Thyroid gland (tissue), 4 donors: ENCODE results near the gene BSN. TPM values are rescaled to one million over a fixed set of nuclear protein-coding genes. Genes with fewer than 3 reads are reported as not detected.

Experiments used
- DNase-seq, 2 donors: peaks; one replicate each; pipeline ENCODE4 v3.0.0-alpha.2; 2019
- H3K27ac ChIP-seq, 3 donors: fragments of 200-600 bp; sonication (generic); 1 replicate in 2 of 3; 2 replicates in 1 of 3; pipeline ENCODE4 v1.5.1; 2016 to 2019; ENCODE audit warnings: mild to moderate bottlenecking in 1 of 3, moderate library complexity in 1 of 3
- H3K27me3 ChIP-seq: fragments of 200-600 bp; sonication (generic); one replicate; pipeline ENCODE4 v1.5.1; 2019
- H3K36me3 ChIP-seq, 2 donors: fragments of 200-600 bp; sonication (generic); one replicate each; pipeline ENCODE4 v1.5.1; 2016 to 2019
- H3K4me1 ChIP-seq, 2 donors: fragments of 200-600 bp; sonication (generic); one replicate each; pipeline ENCODE4 v1.5.1; 2017 to 2019
- H3K4me3 ChIP-seq, 3 donors: fragments of 200-600 bp; sonication (generic); replicated peaks in 1 of 3; 1 replicate in 2 of 3; 2 replicates in 1 of 3; pipeline ENCODE4 v1.5.1; 2016; ENCODE audit warnings: mild to moderate bottlenecking in 1 of 3
- H3K9me3 ChIP-seq: fragments of 200-600 bp; sonication (generic); one replicate; pipeline ENCODE4 v1.5.1; 2017
- POLR2A ChIP-seq, 2 donors: fragments of 450-650 bp; IDR thresholded peaks; one replicate each; pipeline ENCODE4 v1.6.1; 2017; ENCODE audit warnings: antibody characterized with exemption in 2 of 2, mild to moderate bottlenecking in 2 of 2, moderate library complexity in 1 of 2
- WGBS, 2 donors: methylation state at CpG; one replicate each; pipeline ENCODE4 v1.1.5; 2017; 5-methylcytosine and 5-hydroxymethylcytosine counted together
- intact Hi-C: fragments of 100-400 bp; cut with DNase I; formaldehyde crosslinking; loops from one replicate; pipeline ENCODE4 v1.15.1; 2023
- total RNA-seq, 4 donors: library from RNA; depleted of rRNA; stranded (reverse); fragments of >200 nt; gene quantifications; one replicate each; pipeline ENCODE4 v1.2.3, GENCODE V29; 2016
- TF ChIP-seq, protein P1 (sequence below), 6 experiments: fragments of 200-600 bp in 3 of 6; fragments of 450-650 bp in 3 of 6; sonication (generic) in 3 of 6; IDR thresholded peaks; one replicate each; pipeline ENCODE4 v1.5.1; 2016 to 2019; ENCODE audit warnings: antibody characterized with exemption in 6 of 6, mild to moderate bottlenecking in 2 of 6, inconsistent platforms in 1 of 6, moderate library complexity in 1 of 6

BSN gene
- total RNA-seq, 4 donors from 2014 or later: 0.56 to 1.8 (median 0.99) TPM

DNA sequence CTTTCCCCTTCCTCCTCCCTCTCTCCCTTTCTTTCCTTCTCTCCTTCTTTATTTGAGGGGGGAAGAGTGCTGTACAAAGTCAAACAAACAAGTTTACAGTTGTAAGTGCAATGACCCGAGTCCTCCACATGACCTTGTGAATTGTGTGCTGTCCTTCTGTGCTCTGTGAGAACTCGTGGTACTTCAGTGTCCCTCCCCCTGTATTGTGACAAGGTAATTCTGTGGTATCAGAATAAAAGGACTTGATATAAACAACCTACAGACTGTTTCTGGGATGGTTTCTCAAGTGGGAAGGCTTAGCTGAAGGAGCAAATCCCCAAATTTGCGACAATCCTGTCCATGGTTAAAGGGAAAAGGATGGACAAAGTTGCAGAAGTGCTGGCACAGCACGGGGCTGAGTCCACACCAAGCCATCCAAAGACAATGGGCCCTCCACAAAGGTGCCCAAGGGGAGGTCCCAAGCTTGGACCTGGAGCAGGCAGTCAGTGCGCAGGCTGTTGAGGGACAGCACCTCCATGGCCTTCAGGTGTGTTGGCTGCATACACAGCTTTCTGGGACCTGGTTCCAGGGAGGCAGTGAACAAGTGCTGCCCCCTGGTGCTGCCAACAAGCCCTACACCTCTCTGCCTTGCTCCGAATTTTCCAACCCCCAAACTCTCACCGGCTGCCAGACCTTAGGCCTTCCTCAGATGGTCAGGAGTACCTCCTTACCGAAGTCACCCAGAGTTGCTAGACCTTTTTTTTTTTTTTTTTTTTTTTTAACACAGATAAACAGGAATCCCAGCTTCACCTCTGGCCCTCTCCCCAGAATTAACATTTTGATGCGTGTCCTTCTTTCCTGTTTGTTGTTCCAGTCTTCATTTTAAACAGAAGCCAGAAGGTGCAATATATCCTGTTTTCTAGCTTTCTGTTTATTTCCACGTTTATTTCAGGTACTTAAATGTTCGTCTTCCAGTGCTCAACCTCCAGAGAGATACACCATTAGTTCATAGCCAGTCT, 117.3 kb downstream of the BSN start:
- Histone ChIP-seq H3K36me3 (peaks cover 0 to 6% of the 10 kb centered on the region in 2 donors), H3K27me3 (no peaks in the 10 kb centered on the region), H3K4me3 (no peak overlapping the region), H3K9me3 (no peaks in the 10 kb centered on the region), H3K27ac (no peak overlapping the region), H3K4me1 (peaks cover 14 to 17% of the 10 kb centered on the region in 2 donors)
- 33 to 35% methylated on average over 11 of the region's 11 CpGs for WGBS, 2 donors
- peak; percentile 80 to 83 for DNase-seq
- intact Hi-C loops: loop anchor here (5.0 kb wide), 1 partner anchor 134 kb away; no protein-coding TSS in a partner anchor
- no peak for TF ChIP-seq POLR2A (IDR thresholded peaks at IDR 0.05)
- TF ChIP-seq, protein P1, sequence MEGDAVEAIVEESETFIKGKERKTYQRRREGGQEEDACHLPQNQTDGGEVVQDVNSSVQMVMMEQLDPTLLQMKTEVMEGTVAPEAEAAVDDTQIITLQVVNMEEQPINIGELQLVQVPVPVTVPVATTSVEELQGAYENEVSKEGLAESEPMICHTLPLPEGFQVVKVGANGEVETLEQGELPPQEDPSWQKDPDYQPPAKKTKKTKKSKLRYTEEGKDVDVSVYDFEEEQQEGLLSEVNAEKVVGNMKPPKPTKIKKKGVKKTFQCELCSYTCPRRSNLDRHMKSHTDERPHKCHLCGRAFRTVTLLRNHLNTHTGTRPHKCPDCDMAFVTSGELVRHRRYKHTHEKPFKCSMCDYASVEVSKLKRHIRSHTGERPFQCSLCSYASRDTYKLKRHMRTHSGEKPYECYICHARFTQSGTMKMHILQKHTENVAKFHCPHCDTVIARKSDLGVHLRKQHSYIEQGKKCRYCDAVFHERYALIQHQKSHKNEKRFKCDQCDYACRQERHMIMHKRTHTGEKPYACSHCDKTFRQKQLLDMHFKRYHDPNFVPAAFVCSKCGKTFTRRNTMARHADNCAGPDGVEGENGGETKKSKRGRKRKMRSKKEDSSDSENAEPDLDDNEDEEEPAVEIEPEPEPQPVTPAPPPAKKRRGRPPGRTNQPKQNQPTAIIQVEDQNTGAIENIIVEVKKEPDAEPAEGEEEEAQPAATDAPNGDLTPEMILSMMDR (IDR thresholded peaks at IDR 0.05): peak; percentile 31 to 94 (median 86)

DNA sequence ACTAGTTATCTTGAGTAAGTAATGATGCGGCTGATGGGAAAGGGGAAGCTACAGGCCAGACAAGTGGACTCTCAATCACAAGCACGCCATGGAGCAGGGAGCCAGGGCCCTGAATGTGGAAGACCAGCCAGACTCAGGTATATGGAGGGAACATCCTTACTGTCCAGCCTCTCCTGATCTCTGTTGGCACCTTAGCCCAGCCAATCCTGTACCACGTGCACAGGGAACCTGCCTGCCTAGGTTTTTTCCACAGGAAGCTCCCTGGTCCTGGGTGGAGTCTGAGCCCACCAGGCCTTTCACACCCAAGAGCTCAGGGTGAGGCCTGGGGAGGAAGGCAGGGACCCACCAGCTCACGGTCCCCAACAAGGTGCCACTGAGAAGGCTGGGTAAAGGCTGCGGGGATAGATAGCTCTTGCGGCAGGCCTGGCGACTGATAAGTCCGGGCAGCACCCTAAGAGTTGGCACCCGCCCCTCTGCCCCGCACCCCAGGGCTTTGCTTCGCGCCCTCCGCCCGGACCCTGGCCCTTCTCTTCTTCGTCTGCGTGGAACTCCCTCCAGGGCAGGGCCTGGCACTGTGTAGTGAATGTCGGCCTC, 118.9 kb downstream of the BSN start:
- Histone ChIP-seq H3K4me1 (peaks cover 14 to 17% of the 10 kb centered on the region in 2 donors), H3K27ac (peak overlapping the region; percentile 72 to 93 (median 92)), H3K4me3 (peak overlapping the region; percentile 22 to 93 (median 40)), H3K27me3 (no peaks in the 10 kb centered on the region), H3K9me3 (no peaks in the 10 kb centered on the region), H3K36me3 (peaks cover 0 to 21% of the 10 kb centered on the region in 2 donors)
- peak in 1 of 2 donors; percentile 10 for DNase-seq
- intact Hi-C loops: loop anchor here (5.0 kb wide), 1 partner anchor 136 kb away; no protein-coding TSS in a partner anchor
- TF ChIP-seq, protein P1 (IDR thresholded peaks at IDR 0.05): no peak
- TF ChIP-seq POLR2A (IDR thresholded peaks at IDR 0.05): no peak
- WGBS, 2 donors: 6 to 57% methylated on average over 3 to 7 of the region's 17 CpGs

DNA sequence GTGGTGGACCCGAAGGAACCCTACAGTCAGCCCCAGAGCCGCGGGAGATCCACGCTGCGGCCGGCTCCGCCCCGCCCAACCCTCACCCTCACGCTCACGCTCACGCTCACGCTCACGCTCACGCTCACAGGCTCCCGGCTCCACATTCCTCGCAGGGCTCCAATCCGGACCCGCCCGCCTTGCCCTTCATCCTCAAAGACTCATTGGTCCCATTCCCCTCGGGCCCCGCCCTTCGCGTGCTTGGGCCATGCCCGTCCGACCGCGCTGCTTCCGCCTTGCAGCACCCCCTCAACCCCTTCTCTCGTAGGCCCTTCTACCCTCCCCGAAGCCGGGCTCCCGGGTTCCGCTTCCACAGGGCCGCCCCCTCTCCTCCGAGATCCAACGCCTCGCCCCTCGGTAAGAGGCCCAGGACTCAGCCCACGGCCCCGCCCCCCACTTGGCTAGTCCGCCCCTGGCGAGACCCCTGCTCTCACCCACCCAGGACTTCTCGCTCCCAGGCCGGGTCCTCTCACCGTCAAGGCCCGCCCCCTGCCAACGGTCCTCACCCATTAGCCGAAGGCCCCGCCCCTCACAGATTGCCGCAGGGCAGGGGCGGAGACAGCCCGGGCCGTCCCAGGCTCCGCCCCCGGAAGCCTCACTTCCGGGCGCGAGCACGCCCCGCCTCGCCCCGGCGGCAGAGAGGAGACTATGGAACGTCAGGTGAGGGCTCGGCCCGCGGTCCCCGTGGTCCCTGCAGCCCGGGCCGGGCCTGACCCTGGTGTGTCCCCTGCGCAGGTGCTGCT, 119.6 kb downstream of the BSN start, which contains the start of gene APEH:
Gene APEH (plus strand): TSS at position 637 of the 782 bp plus-strand sequence. CDS start 51 bp downstream, at position 688.
- H3K4me3 ChIP-seq: peak within 1 kb of the TSS; percentile 85 to 93 (median 91)
- H3K9me3 ChIP-seq: no peaks in the 10 kb centered on the region
- intact Hi-C loops: loop anchor here (5.0 kb wide), 1 partner anchor 137 kb away; no protein-coding TSS in a partner anchor
- WGBS, 2 donors: 1% methylated on average over 52 to 57 of the region's 71 CpGs
- peaks cover 7 to 26% of the 10 kb centered on the region in 2 donors for H3K36me3 ChIP-seq
- peak within 1 kb of the TSS; percentile 72 to 93 (median 92) for H3K27ac ChIP-seq
- DNase-seq: peak; percentile 99
- peaks cover 14% of the 10 kb centered on the region in 2 donors for H3K4me1 ChIP-seq
- H3K27me3 ChIP-seq: no peaks in the 10 kb centered on the region
- peak; percentile 60 to 81 for TF ChIP-seq POLR2A (IDR thresholded peaks at IDR 0.05)
- TF ChIP-seq, protein P1 (IDR thresholded peaks at IDR 0.05): no peak

DNA sequence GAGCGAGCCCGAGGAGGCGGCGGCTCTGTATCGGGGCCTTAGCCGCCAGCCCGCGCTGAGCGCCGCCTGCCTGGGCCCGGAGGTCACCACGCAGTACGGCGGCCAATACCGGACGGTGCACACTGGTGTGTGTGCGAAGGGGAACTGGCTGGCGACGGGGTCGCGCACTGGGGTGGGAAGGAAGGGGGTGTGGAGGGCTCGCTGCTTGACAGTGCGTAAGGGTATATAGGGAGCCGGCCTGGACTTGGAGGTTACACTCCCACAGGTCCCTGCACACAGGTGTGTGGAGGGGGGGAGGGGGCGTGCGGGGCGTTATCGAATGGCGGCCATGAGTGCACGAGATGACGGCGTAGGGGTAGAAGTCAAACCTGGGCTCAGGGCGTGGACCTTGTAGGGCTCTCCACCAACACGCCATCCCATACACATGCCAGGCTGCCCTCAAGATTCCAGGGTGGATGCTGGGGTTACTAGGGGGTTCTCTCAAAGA, 120.3 kb downstream of the BSN start:
- peak in 1 of 2 donors; percentile 47 for DNase-seq
- Histone ChIP-seq H3K9me3 (no peaks in the 10 kb centered on the region), H3K27ac (peak overlapping the region in 2 of 3 donors; percentile 92 to 93), H3K36me3 (peaks cover 13 to 32% of the 10 kb centered on the region in 2 donors), H3K4me3 (peak overlapping the region; percentile 85 to 93 (median 91)), H3K27me3 (no peaks in the 10 kb centered on the region), H3K4me1 (peaks cover 14% of the 10 kb centered on the region in 2 donors)
- intact Hi-C loops: loop anchor here (5.0 kb wide), 1 partner anchor 137 kb away; no protein-coding TSS in a partner anchor
- no peak for TF ChIP-seq POLR2A (IDR thresholded peaks at IDR 0.05)
- TF ChIP-seq, protein P1 (IDR thresholded peaks at IDR 0.05): peak in 1 of 6 experiments; percentile 4
- WGBS, 2 donors: 2 to 5% methylated on average over 9 to 26 of the region's 34 CpGs
